Measurements from ENCODE around the gene MARVELD2. TPM values are rescaled to one million over a fixed set of nuclear protein-coding genes. Genes with fewer than 3 reads are reported as not detected.
"Not testable (repeated sequence)": the region's sequence is repeated elsewhere in the genome, so short reads cannot be mapped to it uniquely, and the experiment has no call there.

Gene MARVELD2
- total RNA-seq, 2 experiments from 2014 or later: 0.31 to 0.40 TPM

- H3K4me3 Mint-ChIP-seq; H3K36me3 Mint-ChIP-seq; intact Hi-C loops (cut with micrococcal nuclease); H3K4me1 Mint-ChIP-seq (ENCODE audit: low read depth); H3K27ac Mint-ChIP-seq; H3K27me3 Mint-ChIP-seq; POLR2A ChIA-PET; H3K9me3 Mint-ChIP-seq; CTCF ChIA-PET; DNase-seq: not testable (repeated sequence)
Observed at GRCh38 chr5:69453487-69453886, 38.6 kb downstream of the MARVELD2 start.

GRCh38 chr5:69454460-69455249 is 39.7 kb downstream of the MARVELD2 start:
- CTCF ChIA-PET: no interaction called here
- H3K4me3 Mint-ChIP-seq: no peak overlapping the region

GRCh38 chr5:69455428-69455988 is 40.6 kb downstream of the MARVELD2 start:
- H3K36me3 Mint-ChIP-seq; DNase-seq; H3K9me3 Mint-ChIP-seq; POLR2A ChIA-PET; H3K27ac Mint-ChIP-seq; intact Hi-C loops (cut with micrococcal nuclease); H3K4me1 Mint-ChIP-seq (ENCODE audit: low read depth); H3K27me3 Mint-ChIP-seq; CTCF ChIA-PET; H3K4me3 Mint-ChIP-seq: not testable (repeated sequence)

More at GRCh38 chr5:69454460-69455249, 39.7 kb downstream of the MARVELD2 start:
- Mint-ChIP-seq H3K27ac (no peak overlapping the region), H3K36me3 (no peaks in the 10 kb centered on the region), H3K4me1 (ENCODE audit: low read depth) (no peaks in the 10 kb centered on the region), H3K27me3 (peaks cover 5% of the 10 kb centered on the region), H3K9me3 (peaks cover 3% of the 10 kb centered on the region)
- intact Hi-C loops (cut with micrococcal nuclease): no loop called here
- no peak for DNase-seq
- POLR2A ChIA-PET: no interaction called here

- intact Hi-C loops (cut with micrococcal nuclease): no loop called here
- H3K27me3 Mint-ChIP-seq: peaks cover 3% of the 10 kb centered on the region
Observed at GRCh38 chr5:69462170-69462569, 47.3 kb downstream of the MARVELD2 start.

GRCh38 chr5:69466375-69466774 is 51.5 kb downstream of the MARVELD2 start:
- H3K4me1 Mint-ChIP-seq (ENCODE audit: low read depth); H3K27me3 Mint-ChIP-seq; DNase-seq; H3K36me3 Mint-ChIP-seq; CTCF ChIA-PET; POLR2A ChIA-PET; H3K9me3 Mint-ChIP-seq; H3K4me3 Mint-ChIP-seq; H3K27ac Mint-ChIP-seq; intact Hi-C loops (cut with micrococcal nuclease): not testable (repeated sequence)

More at GRCh38 chr5:69462170-69462569, 47.3 kb downstream of the MARVELD2 start:
- DNase-seq: no peak
- no peaks in the 10 kb centered on the region for H3K9me3 Mint-ChIP-seq
- no peaks in the 10 kb centered on the region for H3K36me3 Mint-ChIP-seq
- H3K4me1 Mint-ChIP-seq (ENCODE audit: low read depth): no peaks in the 10 kb centered on the region
- H3K27ac Mint-ChIP-seq: no peak overlapping the region
- POLR2A ChIA-PET: no interaction called here
- CTCF ChIA-PET: no interaction called here
- no peak overlapping the region for H3K4me3 Mint-ChIP-seq

GRCh38 chr5:69467442-69468225 is 52.7 kb downstream of the MARVELD2 start:
- ChIA-PET POLR2A (no interaction called here), CTCF (no interaction called here)
- Mint-ChIP-seq H3K4me3 (no peak overlapping the region), H3K9me3 (peaks cover 3% of the 10 kb centered on the region), H3K4me1 (ENCODE audit: low read depth) (no peaks in the 10 kb centered on the region), H3K27me3 (no peaks in the 10 kb centered on the region), H3K27ac (no peak overlapping the region), H3K36me3 (no peaks in the 10 kb centered on the region)
- intact Hi-C loops (cut with micrococcal nuclease): no loop called here
- DNase-seq: no peak

- Mint-ChIP-seq H3K9me3 (peaks cover 3% of the 10 kb centered on the region), H3K4me3 (no peak overlapping the region), H3K27ac (no peak overlapping the region), H3K27me3 (no peaks in the 10 kb centered on the region), H3K36me3 (no peaks in the 10 kb centered on the region), H3K4me1 (ENCODE audit: low read depth) (no peaks in the 10 kb centered on the region)
- intact Hi-C loops (cut with micrococcal nuclease): no loop called here
- DNase-seq: no peak
- POLR2A ChIA-PET: no interaction called here
- CTCF ChIA-PET: no interaction called here
Observed at GRCh38 chr5:69468631-69469030, 53.7 kb downstream of the MARVELD2 start.

- intact Hi-C loops (cut with micrococcal nuclease); H3K4me1 Mint-ChIP-seq (ENCODE audit: low read depth): not testable (repeated sequence)
Observed at GRCh38 chr5:69471516-69471915, 56.6 kb downstream of the MARVELD2 start.

GRCh38 chr5:69472535-69473143 is 57.7 kb downstream of the MARVELD2 start:
- H3K9me3 Mint-ChIP-seq; H3K36me3 Mint-ChIP-seq; H3K4me3 Mint-ChIP-seq; H3K27me3 Mint-ChIP-seq; CTCF ChIA-PET; H3K4me1 Mint-ChIP-seq (ENCODE audit: low read depth); DNase-seq; H3K27ac Mint-ChIP-seq; POLR2A ChIA-PET; intact Hi-C loops (cut with micrococcal nuclease): not testable (repeated sequence)

More at GRCh38 chr5:69471516-69471915, 56.6 kb downstream of the MARVELD2 start:
- CTCF ChIA-PET, H3K27me3 Mint-ChIP-seq, H3K4me3 Mint-ChIP-seq, POLR2A ChIA-PET, H3K27ac Mint-ChIP-seq, H3K36me3 Mint-ChIP-seq, DNase-seq, H3K9me3 Mint-ChIP-seq: not testable (repeated sequence)

GRCh38 chr5:69477170-69477569 is 62.3 kb downstream of the MARVELD2 start:
- no peaks in the 10 kb centered on the region for H3K36me3 Mint-ChIP-seq
- H3K4me3 Mint-ChIP-seq: no peak overlapping the region
- H3K27me3 Mint-ChIP-seq: no peaks in the 10 kb centered on the region
- DNase-seq: no peak
- intact Hi-C loops (cut with micrococcal nuclease): no loop called here
- ChIA-PET CTCF (no interaction called here), POLR2A (no interaction called here)
- no peak overlapping the region for H3K27ac Mint-ChIP-seq
- no peaks in the 10 kb centered on the region for H3K4me1 Mint-ChIP-seq (ENCODE audit: low read depth)
- H3K9me3 Mint-ChIP-seq: no peaks in the 10 kb centered on the region

- DNase-seq; POLR2A ChIA-PET; H3K4me1 Mint-ChIP-seq (ENCODE audit: low read depth); H3K27me3 Mint-ChIP-seq; H3K36me3 Mint-ChIP-seq; H3K9me3 Mint-ChIP-seq; CTCF ChIA-PET; H3K4me3 Mint-ChIP-seq; intact Hi-C loops (cut with micrococcal nuclease); H3K27ac Mint-ChIP-seq: not testable (repeated sequence)
Observed at GRCh38 chr5:69478296-69478695, 63.4 kb downstream of the MARVELD2 start.

- H3K4me1 Mint-ChIP-seq (ENCODE audit: low read depth): no peaks in the 10 kb centered on the region
- no peaks in the 10 kb centered on the region for H3K9me3 Mint-ChIP-seq
- DNase-seq: no peak
- no peak overlapping the region for H3K27ac Mint-ChIP-seq
- no peaks in the 10 kb centered on the region for H3K36me3 Mint-ChIP-seq
- H3K4me3 Mint-ChIP-seq: no peak overlapping the region
- intact Hi-C loops (cut with micrococcal nuclease): no loop called here
- peaks cover 6% of the 10 kb centered on the region for H3K27me3 Mint-ChIP-seq
- POLR2A ChIA-PET: no interaction called here
- CTCF ChIA-PET: no interaction called here
Observed at GRCh38 chr5:69484891-69485290, 70.0 kb downstream of the MARVELD2 start.

Data from activated CD4-positive, alpha-beta memory T cell treated with anti-CD3 and anti-CD28 coated beads for 36 hours (primary cell).